IPS DF 4.7 (cell line): ENCODE data around the gene CHST11.
"Not testable (repeated sequence)": the region's sequence is repeated elsewhere in the genome, so short reads cannot be mapped to it uniquely, and the experiment has no call there.

Experiments used
- DNase-seq: peaks from one replicate; pipeline ENCODE4 v3.0.0-alpha.2; 2013; ENCODE audit warnings: low spot score; ENCODE audit errors: extremely low read depth

The CHST11 gene

DNA sequence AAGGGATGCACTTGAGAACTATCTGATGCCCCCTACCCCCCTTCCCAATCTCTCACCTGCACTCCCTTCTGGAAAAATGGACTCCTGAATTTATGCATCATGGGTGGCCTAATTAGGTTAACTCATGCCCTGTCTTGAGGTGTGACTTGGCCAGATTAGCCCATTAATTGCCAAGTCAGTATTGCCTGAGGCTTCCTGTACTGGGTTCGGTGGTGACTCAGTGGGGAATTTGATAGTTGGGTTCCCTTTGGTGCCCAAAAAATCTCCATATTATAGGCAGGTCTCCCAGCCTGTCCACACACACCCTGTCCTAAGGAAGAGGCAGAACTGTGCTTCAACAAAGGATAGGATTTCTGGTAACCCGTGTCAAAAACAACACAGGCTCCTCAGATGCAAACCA lies 146.1 kb downstream of the CHST11 start:
- DNase-seq, result no peak

DNA sequence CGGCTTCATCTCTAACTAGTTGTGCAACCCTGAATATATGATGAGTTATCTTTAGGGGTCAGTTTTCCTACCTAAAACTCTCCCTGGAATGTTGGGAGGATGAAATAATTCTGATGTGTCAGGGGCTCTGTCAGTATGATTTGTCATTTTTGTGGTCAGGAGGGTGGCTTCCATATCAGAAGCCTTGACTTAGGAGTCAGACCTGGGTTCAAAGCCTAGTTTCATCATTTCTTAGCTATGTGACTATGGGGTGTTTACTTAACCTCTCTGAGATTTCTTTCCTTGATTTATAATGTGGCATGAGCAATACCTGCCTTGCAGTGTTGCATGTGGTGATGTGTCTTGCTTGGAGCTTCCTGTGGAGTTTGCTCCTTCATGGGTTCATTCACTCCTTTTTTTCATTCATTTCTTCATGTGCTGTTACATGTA lies 146.8 kb downstream of the CHST11 start:
- no peak for DNase-seq

DNA sequence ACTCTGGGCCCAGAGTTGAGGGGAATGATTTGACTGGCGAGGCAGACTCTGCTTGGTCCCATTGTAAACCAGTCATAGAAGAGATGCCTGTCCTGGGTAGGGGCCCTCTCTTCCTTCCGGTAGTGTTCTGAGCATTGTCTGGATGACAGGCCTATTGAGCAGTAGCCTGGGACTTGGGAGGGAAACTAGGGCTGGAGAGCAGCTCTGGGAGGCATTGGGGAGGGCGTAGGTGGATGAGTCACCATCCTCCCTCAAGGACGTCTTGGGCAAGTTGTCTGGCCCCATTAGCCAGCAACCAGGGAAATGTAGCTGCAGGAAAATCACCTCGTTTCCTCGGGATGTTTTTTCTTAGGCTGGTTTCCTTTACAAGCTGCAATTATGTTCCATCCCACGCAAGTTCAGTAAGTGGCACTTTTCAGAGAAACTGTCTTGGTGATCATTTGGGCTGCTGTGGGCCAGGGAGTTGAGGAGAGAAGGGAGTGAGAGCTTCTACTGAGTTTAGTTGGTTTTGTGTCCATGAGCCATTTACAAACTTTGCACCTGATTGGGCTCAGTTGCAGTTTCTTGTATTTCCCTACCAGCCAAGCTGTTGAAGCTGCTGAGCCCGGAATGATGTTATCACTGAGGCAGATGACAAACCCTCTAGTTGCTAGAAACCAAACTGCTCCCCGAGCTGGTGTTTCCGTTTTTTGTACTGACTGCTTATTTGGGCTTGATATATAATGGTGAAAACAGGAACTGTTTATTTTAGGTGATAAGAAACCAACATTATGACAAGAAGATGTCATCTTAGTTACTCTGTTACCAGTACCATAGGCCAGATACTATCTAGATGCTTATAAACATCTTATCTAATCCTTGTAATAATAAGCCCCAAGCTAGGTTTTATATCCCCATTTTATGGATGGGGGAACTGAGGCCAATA lies 147.6 kb downstream of the CHST11 start:
- peak; percentile 38 for DNase-seq

- DNase-seq, result no peak
Measured at GRCh38 chr12:104604995-104605675, 148.4 kb downstream of the CHST11 start.

DNA sequence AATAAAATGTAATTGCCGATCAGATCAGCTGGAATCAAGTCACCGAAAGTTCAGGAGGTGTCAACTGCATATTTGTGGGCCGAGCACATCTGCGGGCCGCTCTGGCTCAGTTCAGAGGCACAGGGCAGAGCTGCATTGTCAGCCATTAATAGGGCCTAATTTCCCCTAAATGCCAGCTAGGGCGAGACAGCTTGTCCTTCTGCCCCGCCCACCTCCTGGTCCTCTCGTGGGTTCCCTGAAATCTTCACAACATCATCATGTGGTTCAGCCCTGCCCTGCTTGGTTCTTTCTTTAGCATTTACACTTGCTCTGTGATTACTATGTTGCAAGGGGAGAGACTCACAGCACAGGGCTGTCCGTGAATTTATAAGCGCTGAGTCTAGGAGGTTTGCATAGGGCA lies 148.9 kb downstream of the CHST11 start:
- no peak for DNase-seq

GRCh38 chr12:104608998-104609397 lies 152.2 kb downstream of the CHST11 start:
- no peak for DNase-seq

DNA sequence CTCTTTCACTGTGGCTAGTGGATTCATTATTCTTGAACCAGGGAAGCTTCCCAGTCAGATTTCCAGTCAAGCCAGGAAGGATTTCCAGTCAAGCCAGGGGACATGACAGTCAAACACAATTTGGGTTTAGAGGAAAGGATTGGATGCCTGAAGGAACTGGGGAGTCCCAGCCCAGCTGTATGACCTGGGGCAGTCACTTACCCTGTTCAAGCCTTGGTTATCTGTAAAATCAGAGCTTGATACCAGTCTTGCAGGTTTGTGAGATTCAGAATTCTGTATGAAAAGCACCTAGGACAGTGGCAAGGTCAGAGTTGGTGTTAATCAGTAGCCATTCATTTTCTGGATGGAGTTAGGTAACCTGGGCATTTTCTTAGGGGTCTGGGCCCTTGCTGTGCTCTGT lies 152.7 kb downstream of the CHST11 start:
- no peak for DNase-seq

DNA sequence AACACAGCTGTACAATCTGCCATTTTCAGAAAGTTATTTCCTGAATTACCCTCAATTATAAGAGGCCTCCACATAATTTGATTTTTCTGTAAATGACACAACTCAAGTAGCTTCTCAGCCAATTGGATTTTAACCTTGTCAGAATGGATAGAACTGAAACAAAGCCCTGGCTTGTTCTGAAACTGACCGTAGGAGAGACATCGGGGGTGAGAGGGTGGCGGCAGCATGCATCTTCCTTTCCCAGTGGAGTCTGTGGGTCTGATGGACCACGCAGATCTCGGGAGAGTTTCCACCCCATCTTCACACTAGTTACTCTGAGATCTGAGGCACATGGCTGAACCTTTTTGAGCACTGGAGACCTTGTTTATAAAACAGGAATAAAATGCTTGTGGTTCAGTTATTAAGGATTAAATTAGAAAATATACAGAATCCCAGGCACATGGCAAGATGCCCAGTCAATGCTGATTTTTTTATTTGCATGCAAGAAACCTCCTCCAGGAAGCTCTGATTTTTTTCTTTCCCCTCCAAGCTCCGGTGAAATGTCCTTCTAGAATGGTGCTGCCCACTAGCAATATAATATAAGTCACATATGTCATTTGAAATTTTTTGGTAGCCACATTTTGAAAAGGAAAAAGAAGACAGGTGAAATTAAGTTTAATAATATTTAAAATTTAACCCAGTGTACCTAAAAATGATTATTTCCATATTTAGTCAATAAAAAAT lies 153.9 kb downstream of the CHST11 start:
- no peak for DNase-seq

GRCh38 chr12:104611671-104612070 lies 154.9 kb downstream of the CHST11 start:
- no peak for DNase-seq

GRCh38 chr12:104613372-104613771 lies 156.6 kb downstream of the CHST11 start:
- not testable (repeated sequence) for DNase-seq

DNA sequence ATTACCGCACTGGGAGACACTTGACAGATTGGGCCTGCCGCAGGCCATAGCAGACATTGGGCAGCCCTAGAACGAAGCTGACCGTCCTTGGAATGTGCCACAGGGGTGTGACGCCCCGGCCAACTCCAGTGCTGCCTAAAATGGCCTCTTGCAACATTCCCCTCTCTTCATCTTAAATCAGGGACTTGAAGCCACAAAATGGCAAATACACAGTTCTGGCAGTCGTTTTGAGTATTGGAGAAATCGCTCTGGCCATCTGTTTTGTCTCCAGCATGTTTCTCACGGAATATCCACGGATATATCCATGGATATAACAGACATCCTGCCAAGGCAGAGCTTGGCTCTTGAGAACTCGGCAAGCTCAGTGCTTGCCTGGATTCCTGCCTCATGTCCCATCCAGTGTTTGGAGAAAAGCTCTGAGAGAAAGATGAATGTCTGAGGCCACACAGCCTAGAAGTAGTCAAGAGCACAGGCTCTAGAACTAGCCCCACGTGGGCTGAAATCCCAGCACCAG lies 158.4 kb downstream of the CHST11 start:
- no peak for DNase-seq

DNA sequence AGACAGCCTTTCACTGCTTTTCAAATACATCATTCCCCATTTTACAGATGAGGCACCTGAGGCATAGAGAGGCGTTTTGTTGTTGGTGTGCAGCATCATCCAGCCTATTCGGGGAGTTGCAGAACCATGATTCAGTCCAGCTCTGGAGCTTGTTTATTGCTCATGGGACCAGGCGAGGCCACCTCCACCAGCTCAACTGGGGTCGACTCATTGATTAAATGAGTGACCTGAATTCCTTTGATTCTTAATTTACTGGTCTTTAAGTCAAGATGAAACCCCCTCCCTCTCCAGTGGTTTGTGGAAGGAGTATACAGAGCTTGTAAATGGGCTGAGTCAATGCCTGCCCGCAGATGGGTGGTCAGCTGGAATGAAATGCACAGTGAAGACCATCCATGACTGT lies 161.9 kb downstream of the CHST11 start:
- DNase-seq, result no peak

DNA sequence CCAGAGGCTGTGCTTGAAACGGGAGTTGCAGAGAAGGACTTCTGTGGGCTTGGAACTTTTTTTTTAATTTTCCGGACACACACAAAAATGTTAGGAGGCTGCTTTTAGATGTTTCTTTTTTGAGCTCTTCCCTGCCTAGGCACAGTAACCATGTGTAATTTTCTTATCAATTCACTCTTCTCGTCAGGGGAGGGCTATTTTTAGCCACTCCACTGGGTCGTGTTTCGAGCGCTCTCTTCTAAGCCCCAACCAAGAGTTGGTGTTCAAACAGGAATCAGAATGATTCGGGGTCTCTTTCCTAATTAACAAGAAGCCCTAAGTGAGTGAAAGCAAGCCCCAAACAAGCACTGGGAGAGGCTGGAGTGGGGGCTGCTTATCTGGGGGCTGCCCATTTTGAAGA lies 162.6 kb downstream of the CHST11 start:
- no peak for DNase-seq

DNA sequence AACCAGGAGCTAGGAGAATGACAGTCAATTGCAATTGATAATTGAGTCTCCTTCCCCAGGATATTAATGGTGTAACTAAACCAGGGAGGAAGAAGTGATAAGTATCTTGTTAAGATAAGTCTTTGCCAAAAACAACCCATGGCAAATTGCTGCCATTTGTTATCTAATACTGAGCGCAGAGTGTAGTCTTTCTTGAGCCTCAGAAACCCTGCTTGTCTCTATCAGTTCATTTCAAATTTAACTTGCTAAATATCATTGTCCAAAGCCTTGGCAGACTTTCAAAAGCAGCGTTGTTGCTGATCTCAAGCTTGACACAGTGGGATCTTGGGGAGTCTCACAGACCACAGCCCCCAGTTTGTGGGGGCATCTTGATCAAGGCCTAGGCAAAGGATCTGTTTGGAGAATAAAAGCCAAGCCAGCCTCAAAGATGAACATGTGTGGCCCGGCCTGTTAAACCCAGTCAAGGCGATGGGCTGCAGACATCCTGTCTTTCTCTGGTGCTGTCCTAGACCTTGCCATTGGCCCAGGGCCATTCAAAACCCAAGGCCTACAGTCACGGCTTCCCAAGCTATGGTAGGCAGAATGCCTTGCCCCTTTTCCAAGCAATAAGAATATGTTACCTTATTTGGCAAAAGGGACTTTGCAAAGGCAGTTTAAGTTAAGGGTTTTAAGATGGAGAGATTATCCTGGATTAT lies 164.2 kb downstream of the CHST11 start:
- DNase-seq, result no peak

DNA sequence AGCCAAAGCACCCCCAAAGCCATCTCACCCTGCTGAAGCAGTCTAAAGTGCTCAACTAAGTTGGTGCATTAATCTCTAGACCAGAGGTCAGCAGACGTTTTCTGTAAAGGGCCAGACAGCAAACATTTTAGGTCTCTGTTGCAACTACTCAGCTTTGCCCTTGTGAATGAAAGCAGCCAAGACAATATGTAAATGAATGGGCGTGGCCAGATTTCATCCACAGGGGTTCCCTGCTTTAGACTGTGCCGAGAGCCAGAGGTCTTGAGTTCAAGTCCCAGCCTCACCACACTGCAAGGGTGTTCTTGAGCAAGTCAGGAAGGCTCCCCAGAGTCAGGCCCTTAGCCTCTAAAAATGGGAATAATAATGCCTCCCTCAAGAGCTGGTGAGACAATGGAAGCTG lies 166.2 kb downstream of the CHST11 start:
- no peak for DNase-seq

- DNase-seq, result no peak
Measured at GRCh38 chr12:104623883-104624282, 167.1 kb downstream of the CHST11 start.

DNA sequence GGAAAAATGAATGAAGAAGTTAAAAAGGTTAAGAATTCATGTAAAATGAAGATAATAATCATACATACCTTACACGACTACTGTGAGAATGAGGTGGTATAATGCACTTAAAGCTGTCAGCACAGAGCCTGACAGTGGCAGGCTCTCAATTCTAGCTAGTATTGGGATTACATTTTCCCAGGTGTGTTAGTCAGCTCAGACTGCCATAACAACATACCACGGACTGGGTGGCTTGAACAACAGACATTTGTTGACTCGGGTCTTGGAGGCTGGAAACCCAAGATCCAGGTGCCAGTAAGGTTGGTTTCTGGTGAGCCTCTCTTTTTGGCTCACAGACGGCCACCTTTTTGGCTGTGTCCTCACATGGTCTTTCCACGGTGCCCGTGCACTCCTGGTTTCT lies 167.8 kb downstream of the CHST11 start:
- DNase-seq, result no peak

DNA sequence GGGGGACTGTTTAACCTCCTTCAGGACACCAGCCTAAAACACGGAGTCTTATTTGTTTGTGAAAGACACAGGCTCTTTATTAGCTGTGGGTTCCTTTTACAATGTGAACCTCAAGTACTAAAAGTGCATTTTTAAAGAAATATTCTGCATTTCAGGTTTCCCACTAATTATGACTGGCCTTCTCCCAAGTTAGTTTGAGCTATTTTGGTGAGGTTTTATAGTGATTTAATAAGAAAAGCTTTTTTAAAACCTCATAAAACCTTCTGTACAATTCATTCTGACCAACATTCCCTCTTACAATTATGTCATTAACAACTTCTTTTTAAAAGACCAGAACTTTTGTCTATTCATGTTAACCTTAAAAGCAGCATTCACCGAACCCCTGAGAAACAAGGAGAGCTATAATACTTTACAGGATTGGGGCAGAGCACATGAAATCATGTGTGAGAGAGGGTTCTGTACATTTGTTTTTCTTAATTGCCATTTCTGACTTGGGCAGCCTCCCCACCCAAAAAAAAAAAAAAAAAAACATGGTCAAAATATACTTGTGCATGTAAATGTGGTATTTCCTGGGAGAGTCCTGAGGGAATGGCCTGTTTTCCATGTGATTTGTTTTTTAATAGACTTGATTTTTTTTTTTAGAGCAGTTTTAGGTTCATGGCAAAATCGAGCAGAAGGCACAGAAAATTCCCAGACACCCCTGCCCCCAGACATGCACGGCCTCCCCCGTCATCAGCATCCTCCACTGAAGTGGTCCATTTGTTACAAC lies 169.5 kb downstream of the CHST11 start:
- no peak for DNase-seq

DNA sequence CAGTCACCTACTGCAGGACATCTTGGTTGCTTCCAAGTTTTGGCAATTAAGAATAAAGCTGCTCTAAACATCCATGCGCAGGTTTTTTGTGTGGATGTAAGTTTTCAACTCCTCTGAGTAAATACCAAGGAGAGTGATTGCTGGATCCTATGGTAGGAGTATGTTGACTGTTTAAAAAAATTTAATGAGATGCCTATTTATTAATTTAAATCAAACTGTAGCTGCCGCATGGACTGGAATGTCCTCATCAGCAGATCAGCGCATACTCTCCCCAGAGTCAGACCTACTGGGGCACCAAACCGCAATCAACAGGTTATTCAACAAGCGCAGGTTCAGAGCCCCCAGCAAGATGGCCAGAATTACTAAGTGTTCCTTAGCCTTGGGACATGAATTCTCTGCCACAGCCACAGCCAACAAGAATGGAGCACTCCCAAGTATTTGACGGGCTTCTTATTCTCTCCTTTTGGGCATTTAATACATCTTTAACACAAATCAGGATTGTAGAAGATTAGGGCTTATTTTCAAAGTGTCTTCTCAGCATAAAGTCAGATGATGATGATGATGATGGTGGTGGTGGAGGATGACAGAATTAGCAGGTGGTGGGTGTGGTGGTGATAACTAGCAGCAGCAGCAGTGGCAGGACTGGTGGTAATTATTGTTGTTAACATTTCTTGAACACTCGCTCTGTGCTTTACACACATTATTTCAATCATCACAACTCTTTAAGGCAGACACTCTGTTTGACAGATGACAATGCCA lies 170.7 kb downstream of the CHST11 start:
- no peak for DNase-seq
